Peyer's patch (tissue), 4 donors: ENCODE results near the gene ACP6.

ENCODE experiments used
- CTCF ChIP-seq, 6 experiments: fragments of 450-650 bp in 4 of 6; fragments of 200-600 bp in 2 of 6; sonication (generic) in 1 of 6; IDR thresholded peaks; one replicate each; pipeline ENCODE4 v1.5.1; 2017 to 2019; ENCODE audit warnings: antibody characterized with exemption in 6 of 6, mild to moderate bottlenecking in 3 of 6, moderate library complexity in 1 of 6
- POLR2A ChIP-seq, 2 donors: fragments of 450-650 bp; IDR thresholded peaks; one replicate each; pipeline ENCODE4 v1.5.1; 2017; ENCODE audit warnings: antibody characterized with exemption in 2 of 2, mild to moderate bottlenecking in 2 of 2, moderate library complexity in 2 of 2

GRCh38 chr1:147612366-147612765 is 58.0 kb downstream of the ACP6 start:
- TF ChIP-seq CTCF (IDR thresholded peaks at IDR 0.05) = no peak
- TF ChIP-seq POLR2A (IDR thresholded peaks at IDR 0.05) = no peak
